ENCODE measurements around the gene ATP6AP2.
A peak's percentile ranks its signal among the peaks of the same experiment; 100 is the strongest.

- TF ChIP-seq CTCF (IDR thresholded peaks at IDR 0.05; ENCODE audit: low read length) (peak; percentile 50), EZH2 (optimal IDR thresholded peaks at IDR 0.05; ENCODE audit: low read depth, low read length) (no peak), EZH2phosphoT487 (IDR thresholded peaks at IDR 0.05; ENCODE audit: low read length) (no peak)
These were observed 41.3 kb upstream of the ATP6AP2 start for GRCh38 chrX:40539214-40540142.

Measured in MM.1S (cell line).